ENCODE results near the gene BCAS3.

BCAS3 gene

GRCh38 chr17:61406971-61407911 lies 729.6 kb downstream of the BCAS3 start:
- FAIRE-seq: no peak

DNA sequence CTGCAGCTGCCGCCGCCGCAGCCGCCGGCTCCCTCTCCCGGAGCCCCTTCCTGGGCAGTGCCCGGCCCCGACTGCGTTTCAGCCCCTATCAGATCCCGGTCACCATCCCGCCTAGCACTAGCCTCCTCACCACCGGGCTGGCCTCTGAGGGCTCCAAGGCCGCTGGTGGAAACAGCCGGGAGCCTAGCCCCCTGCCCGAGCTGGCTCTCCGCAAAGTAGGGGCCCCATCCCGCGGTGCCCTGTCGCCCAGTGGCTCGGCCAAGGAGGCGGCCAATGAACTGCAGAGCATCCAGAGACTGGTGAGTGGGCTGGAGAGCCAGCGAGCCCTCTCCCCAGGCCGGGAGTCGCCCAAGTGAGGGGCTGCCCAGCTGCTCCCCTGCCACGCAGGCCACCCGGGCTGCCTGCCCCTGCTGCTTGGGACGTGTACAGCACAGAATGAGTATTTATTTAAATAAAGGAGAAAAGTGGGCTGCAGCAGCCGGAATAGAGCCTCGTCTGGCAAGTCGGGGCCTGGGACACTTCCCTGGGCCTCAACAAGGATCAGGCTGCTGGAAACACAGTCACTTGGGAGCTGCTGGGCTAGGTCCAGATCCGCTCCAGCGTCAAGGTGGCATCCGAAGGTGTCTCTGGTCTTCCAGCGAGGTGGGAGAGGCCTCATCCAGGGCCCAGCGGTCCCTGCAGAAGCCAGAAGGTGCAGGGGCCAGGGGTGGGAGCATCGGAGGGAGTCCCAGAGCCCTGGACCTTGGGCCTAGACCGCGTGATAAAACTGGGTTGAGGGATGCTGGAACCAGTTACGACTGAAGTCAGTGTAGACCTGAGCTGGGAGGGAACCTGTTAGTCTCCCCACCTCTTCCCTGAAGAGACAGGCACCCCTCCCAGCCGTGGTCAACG lies 730.7 kb downstream of the BCAS3 start:
- no peak for FAIRE-seq

GRCh38 chr17:61409301-61410112 lies 731.9 kb downstream of the BCAS3 start:
- no peak for FAIRE-seq

- FAIRE-seq: no peak
These were observed 732.7 kb downstream of the BCAS3 start for GRCh38 chr17:61410141-61411010.

DNA sequence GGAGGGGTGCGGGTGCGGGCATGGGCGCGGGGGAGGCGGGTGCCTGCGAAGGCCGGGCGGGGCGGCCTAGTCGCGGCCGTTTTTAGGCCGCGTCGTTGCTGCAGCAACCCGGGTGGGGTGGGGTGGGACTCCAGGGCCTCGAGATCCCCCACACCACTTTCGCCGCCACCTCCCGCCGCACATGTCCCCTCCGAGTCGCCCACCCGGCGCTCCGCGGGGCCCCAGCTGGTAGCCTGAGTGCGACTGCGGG lies 733.3 kb downstream of the BCAS3 start:
- FAIRE-seq: no peak

DNA sequence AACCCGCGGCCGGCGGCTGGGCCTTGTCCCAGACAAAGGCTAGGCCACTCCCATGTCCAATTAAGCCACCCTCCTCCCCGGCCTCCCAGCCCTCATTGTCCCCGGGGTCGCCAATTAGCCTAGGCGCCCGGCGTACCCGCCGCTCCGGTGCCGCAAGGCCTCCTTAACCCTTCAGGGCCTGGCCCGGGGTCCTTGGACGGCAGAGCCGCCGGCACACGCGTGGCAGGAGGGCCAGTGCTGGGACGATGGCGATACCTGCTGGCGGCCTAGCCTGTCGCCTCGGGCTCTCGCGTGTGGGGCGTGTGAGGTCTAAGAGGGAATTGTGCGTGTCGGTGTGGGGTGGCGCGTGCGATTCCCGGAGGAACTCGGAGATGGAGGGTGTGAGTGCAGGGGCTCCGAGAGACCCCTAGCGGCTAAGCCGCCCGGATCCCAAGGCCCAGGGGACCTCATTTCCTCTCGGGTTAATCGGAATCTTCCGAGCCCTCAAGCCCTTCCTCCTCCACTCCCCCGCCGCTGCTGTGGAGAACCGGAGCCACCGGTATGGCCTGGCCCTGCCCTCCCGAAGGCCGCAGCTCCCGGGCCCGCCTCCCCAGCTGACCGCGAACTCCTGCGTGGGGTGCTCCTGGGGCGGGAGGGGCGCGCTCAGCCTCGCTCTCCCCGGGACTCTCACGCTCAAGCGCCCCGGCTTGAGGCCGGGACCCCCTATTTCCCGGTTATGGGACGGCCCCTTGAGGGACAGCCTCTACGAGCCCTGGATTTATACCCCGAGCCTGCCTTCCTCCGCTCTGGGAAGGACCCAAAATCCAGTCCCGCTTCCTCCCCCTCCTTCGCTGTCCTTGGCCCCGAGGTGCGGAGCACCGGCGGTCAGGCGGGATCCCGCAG lies 733.9 kb downstream of the BCAS3 start:
- no peak for FAIRE-seq

- FAIRE-seq: no peak
These were observed 734.6 kb downstream of the BCAS3 start for GRCh38 chr17:61412143-61412859.

DNA sequence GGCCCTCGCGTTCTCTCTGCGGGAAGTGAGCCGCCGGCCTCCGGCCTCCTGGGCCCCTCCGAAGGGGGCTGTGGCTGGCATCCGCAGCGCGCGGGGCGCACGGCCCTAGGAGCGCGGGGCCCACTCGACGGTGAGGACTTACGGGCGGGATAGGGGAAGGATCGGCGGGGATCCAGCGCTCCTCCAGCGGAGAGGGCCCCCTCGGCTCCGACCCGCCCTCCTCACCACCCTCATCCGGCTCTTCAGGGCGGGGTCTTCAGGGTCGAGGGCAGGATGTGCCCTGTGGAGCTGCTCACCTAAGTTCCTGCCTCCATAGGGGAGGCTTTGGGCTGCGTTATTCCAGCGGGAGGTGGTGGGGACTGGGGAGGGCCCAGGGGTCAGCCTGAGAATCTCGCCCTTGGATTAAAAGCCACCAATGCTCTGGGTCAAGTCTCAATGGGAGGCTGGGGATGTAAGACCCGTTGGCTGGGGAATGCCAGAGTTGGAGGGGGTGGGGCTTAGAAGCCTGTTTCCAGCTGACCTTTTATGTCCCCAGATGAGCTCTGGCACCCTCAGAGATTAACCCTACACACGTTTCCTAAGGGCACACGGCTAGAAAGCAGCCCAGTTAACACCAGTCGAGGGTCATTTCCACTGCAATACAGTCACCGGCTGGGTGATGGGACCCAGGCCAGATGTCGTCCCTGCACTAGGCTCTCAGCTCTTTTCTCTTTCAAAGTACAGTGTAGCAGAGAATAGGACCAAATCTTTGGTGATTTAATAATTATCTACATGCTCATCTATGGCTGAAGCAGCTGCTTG lies 735.4 kb downstream of the BCAS3 start:
- FAIRE-seq: no peak

DNA sequence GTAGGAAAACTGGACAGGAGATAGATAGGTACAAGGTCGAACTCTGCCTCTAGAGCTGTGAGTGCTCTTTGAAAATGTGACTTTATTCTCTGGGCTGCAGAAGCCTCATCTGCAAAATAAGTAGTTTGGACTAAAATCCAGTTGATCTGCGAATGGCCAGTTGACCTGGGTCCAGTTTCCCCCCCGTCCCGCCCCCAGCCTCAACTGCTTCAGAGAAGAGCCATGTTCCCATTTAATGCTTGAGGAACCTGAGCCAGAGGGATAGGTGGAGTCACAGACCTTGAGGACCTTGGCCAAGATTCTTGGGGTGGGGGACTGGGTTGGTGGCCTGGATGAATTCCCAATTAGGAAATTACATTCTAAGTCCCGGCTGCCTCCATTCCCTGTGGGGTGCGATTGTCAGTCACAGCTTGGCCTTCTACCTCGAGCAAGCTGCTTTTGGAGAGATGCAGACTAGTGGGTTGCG lies 736.0 kb downstream of the BCAS3 start:
- FAIRE-seq: no peak

DNA sequence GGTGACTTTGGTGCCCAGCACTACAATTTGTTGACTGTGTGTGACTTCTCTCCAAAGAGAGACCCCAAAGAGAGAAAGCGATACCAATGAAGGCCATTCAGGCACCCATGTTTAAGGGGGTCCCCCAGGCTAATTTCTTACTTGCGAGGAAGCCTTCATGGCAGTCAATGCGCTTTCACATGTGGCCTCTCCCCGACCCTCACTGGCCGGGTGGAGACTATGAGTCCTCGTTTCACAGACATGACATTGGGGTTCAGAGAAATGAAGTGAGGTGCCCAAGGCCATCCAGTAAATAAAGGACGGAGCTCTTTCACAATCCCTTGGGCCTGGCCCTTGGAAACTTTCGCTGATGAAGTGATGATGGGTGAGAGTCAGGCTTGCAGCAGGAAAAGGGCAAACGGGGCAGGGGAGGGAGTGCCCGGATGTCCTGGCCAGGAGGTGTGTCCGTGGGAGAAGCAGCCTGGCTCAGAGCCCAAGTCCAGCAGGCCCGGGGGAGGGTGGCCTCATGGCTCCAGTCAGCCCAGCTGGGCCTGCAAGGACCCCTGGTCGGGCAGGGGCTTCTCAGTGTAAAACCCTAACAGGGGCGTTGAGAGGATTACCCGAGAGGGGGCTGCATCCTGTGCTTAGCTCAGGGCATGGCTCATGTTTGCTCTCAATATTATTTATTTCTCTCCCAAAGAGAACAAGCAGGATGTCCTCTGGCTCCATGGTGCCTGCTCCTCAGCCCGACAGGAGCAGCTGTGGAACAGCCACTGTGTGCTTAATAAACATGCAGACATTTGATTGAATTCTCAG lies 736.7 kb downstream of the BCAS3 start:
- no peak for FAIRE-seq

- FAIRE-seq: no peak
These were observed 737.2 kb downstream of the BCAS3 start for GRCh38 chr17:61414936-61415251.

- no peak for FAIRE-seq
These were observed 737.9 kb downstream of the BCAS3 start for GRCh38 chr17:61415374-61416210.

DNA sequence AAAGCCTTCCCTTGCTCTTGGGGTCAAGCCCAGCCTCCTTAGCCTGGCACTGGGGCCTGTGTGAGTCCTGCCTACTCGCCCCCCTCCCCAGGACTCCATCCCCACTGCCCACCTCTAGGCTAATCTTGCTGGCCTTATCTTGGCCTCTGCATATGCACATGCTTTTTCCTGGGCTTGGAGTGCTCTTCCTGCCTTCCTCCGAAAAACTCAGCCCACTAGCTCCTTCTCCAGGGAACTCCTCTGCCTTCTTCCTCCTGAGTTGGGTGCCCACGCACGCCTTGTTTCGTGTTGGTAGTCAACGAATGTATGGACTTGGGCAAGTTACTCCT lies 738.5 kb downstream of the BCAS3 start:
- no peak for FAIRE-seq

- no peak for FAIRE-seq
These were observed 739.1 kb downstream of the BCAS3 start for GRCh38 chr17:61416540-61417363.

DNA sequence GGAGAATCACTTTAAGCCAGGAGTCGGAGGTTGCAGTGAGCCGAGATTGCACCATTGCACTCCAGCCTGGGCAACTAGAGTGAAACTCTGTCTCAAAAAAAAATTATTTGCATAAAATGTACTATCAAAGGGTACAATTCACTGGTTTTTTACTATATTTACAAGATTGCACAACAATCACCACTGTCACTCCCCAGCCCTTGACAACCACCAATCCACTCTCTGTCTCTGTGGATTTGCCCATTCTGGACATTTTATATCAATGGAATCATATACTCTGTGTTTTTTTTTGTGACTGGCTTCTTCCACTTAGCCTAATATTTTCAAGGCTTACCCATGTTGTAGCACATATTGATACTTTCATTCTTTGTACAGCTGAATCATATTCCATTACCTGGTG lies 740.8 kb downstream of the BCAS3 start:
- FAIRE-seq: no peak

- no peak for FAIRE-seq
These were observed 741.9 kb downstream of the BCAS3 start for GRCh38 chr17:61419496-61420046.

GRCh38 chr17:61420052-61420451 lies 742.4 kb downstream of the BCAS3 start:
- no peak for FAIRE-seq

Measured in TTC549 (cell line).